NCI-H2227 (cell line): ENCODE measurements around the gene NECAB3.

Experiments used
- DNase-seq: peaks from one replicate; lab custom pipeline; 2025; ENCODE audit not compliant: unreplicated experiment; lab: John Stamatoyannopoulos, UW

Gene NECAB3

GRCh38 chr20:33626190-33626589, 48.0 kb downstream of the NECAB3 start:
- DNase-seq = no peak

- no peak for DNase-seq
Measured at GRCh38 chr20:33624399-33624798, 49.8 kb downstream of the NECAB3 start.

GRCh38 chr20:33622705-33623365, 51.4 kb downstream of the NECAB3 start:
- DNase-seq = no peak

GRCh38 chr20:33621717-33622400, 52.4 kb downstream of the NECAB3 start:
- no peak for DNase-seq

- no peak for DNase-seq
Measured at GRCh38 chr20:33612001-33612400, 62.2 kb downstream of the NECAB3 start.

- no peak for DNase-seq
Measured at GRCh38 chr20:33611106-33611505, 63.1 kb downstream of the NECAB3 start.

GRCh38 chr20:33609504-33609903, 64.7 kb downstream of the NECAB3 start:
- DNase-seq = no peak
